ENCODE data around the gene ADK. TPM values are rescaled to one million over a fixed set of nuclear protein-coding genes. Genes with fewer than 3 reads are reported as not detected.

Gene ADK
- total RNA-seq, 1 donor from 2014 or later, result 40.8 TPM

GRCh38 chr10:74238031-74238431 lies 87.0 kb downstream of the ADK start:
- DNase-seq (ENCODE audit: low spot score), result no peak

GRCh38 chr10:74238516-74238915 lies 87.5 kb downstream of the ADK start:
- no peak for DNase-seq (ENCODE audit: low spot score)

GRCh38 chr10:74243067-74243466 lies 92.0 kb downstream of the ADK start:
- DNase-seq (ENCODE audit: low spot score), result no peak

- no peak for DNase-seq (ENCODE audit: low spot score)
Observed at GRCh38 chr10:74244097-74244685, 93.2 kb downstream of the ADK start.

- no peak for DNase-seq (ENCODE audit: low spot score)
Observed at GRCh38 chr10:74244807-74245206, 93.8 kb downstream of the ADK start.

GRCh38 chr10:74246495-74246894 lies 95.5 kb downstream of the ADK start:
- DNase-seq (ENCODE audit: low spot score), result no peak

GRCh38 chr10:74249865-74250264 lies 98.8 kb downstream of the ADK start:
- no peak for DNase-seq (ENCODE audit: low spot score)

GRCh38 chr10:74255214-74255613 lies 104.2 kb downstream of the ADK start:
- DNase-seq (ENCODE audit: low spot score), result no peak

- no peak for DNase-seq (ENCODE audit: low spot score)
Observed at GRCh38 chr10:74255888-74256357, 104.9 kb downstream of the ADK start.

GRCh38 chr10:74262856-74263255 lies 111.8 kb downstream of the ADK start:
- no peak for DNase-seq (ENCODE audit: low spot score)

GRCh38 chr10:74263996-74264395 lies 113.0 kb downstream of the ADK start:
- DNase-seq (ENCODE audit: low spot score), result no peak

GRCh38 chr10:74272288-74272687 lies 121.3 kb downstream of the ADK start:
- no peak for DNase-seq (ENCODE audit: low spot score)

- DNase-seq (ENCODE audit: low spot score), result no peak
Observed at GRCh38 chr10:74275755-74276290, 124.8 kb downstream of the ADK start.

- no peak for DNase-seq (ENCODE audit: low spot score)
Observed at GRCh38 chr10:74276416-74276815, 125.4 kb downstream of the ADK start.

- DNase-seq (ENCODE audit: low spot score), result no peak
Observed at GRCh38 chr10:74282151-74282847, 131.3 kb downstream of the ADK start.

GRCh38 chr10:74282848-74283210 lies 131.8 kb downstream of the ADK start:
- DNase-seq (ENCODE audit: low spot score), result no peak

- no peak for DNase-seq (ENCODE audit: low spot score)
Observed at GRCh38 chr10:74289188-74289587, 138.2 kb downstream of the ADK start.

GRCh38 chr10:74289951-74290350 lies 138.9 kb downstream of the ADK start:
- no peak for DNase-seq (ENCODE audit: low spot score)

GRCh38 chr10:74290708-74291107 lies 139.7 kb downstream of the ADK start:
- no peak for DNase-seq (ENCODE audit: low spot score)

GRCh38 chr10:74292871-74293427 lies 141.9 kb downstream of the ADK start:
- DNase-seq (ENCODE audit: low spot score), result no peak

- DNase-seq (ENCODE audit: low spot score), result no peak
Observed at GRCh38 chr10:74293686-74294371, 142.8 kb downstream of the ADK start.

GRCh38 chr10:74297389-74298080 lies 146.5 kb downstream of the ADK start:
- no peak for DNase-seq (ENCODE audit: low spot score)

Data from ureter (tissue), 1 donor.